ENCODE results near the gene OPCML.

The OPCML gene

GRCh38 chr11:132821014-132821413, 711.3 kb downstream of the OPCML start:
- H3K36me3 ChIP-seq = no peaks in the 10 kb centered on the region
- no peak overlapping the region for H3K27ac ChIP-seq
- no peaks in the 10 kb centered on the region for H3K9me3 ChIP-seq (ENCODE audit: severe bottlenecking)
- no peak for DNase-seq
- no peaks in the 10 kb centered on the region for H3K27me3 ChIP-seq (ENCODE audit: insufficient read depth, low read depth, severe bottlenecking)
- H3K4me3 ChIP-seq (ENCODE audit: low read depth, low read length) = no peak overlapping the region
- TF ChIP-seq, protein P1, sequence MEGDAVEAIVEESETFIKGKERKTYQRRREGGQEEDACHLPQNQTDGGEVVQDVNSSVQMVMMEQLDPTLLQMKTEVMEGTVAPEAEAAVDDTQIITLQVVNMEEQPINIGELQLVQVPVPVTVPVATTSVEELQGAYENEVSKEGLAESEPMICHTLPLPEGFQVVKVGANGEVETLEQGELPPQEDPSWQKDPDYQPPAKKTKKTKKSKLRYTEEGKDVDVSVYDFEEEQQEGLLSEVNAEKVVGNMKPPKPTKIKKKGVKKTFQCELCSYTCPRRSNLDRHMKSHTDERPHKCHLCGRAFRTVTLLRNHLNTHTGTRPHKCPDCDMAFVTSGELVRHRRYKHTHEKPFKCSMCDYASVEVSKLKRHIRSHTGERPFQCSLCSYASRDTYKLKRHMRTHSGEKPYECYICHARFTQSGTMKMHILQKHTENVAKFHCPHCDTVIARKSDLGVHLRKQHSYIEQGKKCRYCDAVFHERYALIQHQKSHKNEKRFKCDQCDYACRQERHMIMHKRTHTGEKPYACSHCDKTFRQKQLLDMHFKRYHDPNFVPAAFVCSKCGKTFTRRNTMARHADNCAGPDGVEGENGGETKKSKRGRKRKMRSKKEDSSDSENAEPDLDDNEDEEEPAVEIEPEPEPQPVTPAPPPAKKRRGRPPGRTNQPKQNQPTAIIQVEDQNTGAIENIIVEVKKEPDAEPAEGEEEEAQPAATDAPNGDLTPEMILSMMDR (IDR thresholded peaks at IDR 0.05; ENCODE audit: low read depth, low read length) = no peak

- Histone ChIP-seq H3K9me3 (ENCODE audit: severe bottlenecking) (no peaks in the 10 kb centered on the region), H3K36me3 (no peaks in the 10 kb centered on the region), H3K27me3 (ENCODE audit: insufficient read depth, low read depth, severe bottlenecking) (no peaks in the 10 kb centered on the region), H3K4me3 (ENCODE audit: low read depth, low read length) (no peak overlapping the region), H3K27ac (no peak overlapping the region)
- TF ChIP-seq, protein P1 (IDR thresholded peaks at IDR 0.05; ENCODE audit: low read depth, low read length) = no peak
- DNase-seq = no peak
Observed at GRCh38 chr11:132818951-132819350, 713.4 kb downstream of the OPCML start.

GRCh38 chr11:132817387-132817786, 714.9 kb downstream of the OPCML start:
- no peak overlapping the region for H3K4me3 ChIP-seq (ENCODE audit: low read depth, low read length)
- H3K27me3 ChIP-seq (ENCODE audit: insufficient read depth, low read depth, severe bottlenecking) = no peaks in the 10 kb centered on the region
- H3K36me3 ChIP-seq = no peaks in the 10 kb centered on the region
- no peak overlapping the region for H3K27ac ChIP-seq
- H3K9me3 ChIP-seq (ENCODE audit: severe bottlenecking) = no peaks in the 10 kb centered on the region
- TF ChIP-seq, protein P1 (IDR thresholded peaks at IDR 0.05; ENCODE audit: low read depth, low read length) = no peak
- DNase-seq = no peak

- H3K27me3 ChIP-seq (ENCODE audit: insufficient read depth, low read depth, severe bottlenecking) = no peaks in the 10 kb centered on the region
- TF ChIP-seq, protein P1 (IDR thresholded peaks at IDR 0.05; ENCODE audit: low read depth, low read length) = no peak
- H3K27ac ChIP-seq = no peak overlapping the region
- no peaks in the 10 kb centered on the region for H3K9me3 ChIP-seq (ENCODE audit: severe bottlenecking)
- H3K4me3 ChIP-seq (ENCODE audit: low read depth, low read length) = no peak overlapping the region
- no peaks in the 10 kb centered on the region for H3K36me3 ChIP-seq
- DNase-seq = no peak
Observed at GRCh38 chr11:132814410-132814809, 717.9 kb downstream of the OPCML start.

DNA sequence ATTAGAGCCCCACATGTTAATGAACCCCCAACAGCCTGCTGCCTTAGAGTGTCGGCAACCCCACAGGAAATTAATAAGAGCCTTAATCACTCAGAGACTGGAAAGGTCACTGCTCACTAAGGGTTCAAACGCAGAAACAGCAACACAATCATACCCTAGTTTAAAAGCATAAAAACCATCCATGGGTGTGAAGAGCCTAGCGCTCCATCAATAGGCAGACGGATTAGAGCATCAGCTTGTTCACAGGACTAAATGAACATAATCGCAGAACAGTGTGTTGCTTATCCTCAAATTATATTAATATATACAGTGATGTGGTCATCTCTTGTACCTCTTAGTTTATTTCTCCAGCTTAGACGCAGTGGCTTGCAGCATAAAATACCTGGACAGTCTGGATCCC, 720.7 kb downstream of the OPCML start:
- DNase-seq = no peak
- Histone ChIP-seq H3K27me3 (ENCODE audit: insufficient read depth, low read depth, severe bottlenecking) (no peaks in the 10 kb centered on the region), H3K27ac (no peak overlapping the region), H3K9me3 (ENCODE audit: severe bottlenecking) (no peaks in the 10 kb centered on the region), H3K36me3 (no peaks in the 10 kb centered on the region), H3K4me3 (ENCODE audit: low read depth, low read length) (no peak overlapping the region)
- TF ChIP-seq, protein P1 (IDR thresholded peaks at IDR 0.05; ENCODE audit: low read depth, low read length) = no peak

DNA sequence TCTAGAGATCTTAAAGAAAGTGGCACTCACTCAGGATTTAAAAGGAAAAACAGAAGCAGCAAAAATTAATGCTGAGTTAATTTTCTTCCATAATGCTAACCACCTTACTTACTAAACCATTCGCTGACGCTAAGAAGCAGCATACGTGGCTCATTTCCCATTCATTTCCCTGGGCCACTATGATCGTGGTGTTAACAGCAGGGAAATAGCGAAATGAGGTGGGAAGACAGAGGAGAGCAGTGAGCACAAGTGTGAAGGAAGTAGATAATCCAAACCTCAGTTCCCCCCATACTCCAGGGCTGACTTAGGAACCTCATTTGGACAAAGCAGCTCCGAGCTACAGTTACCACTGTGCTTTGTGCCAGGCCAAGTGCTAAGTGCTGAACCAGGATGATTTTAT, 723.2 kb downstream of the OPCML start:
- Histone ChIP-seq H3K9me3 (ENCODE audit: severe bottlenecking) (no peaks in the 10 kb centered on the region), H3K4me3 (ENCODE audit: low read depth, low read length) (no peak overlapping the region), H3K27me3 (ENCODE audit: insufficient read depth, low read depth, severe bottlenecking) (no peaks in the 10 kb centered on the region), H3K27ac (no peak overlapping the region), H3K36me3 (no peaks in the 10 kb centered on the region)
- TF ChIP-seq, protein P1 (IDR thresholded peaks at IDR 0.05; ENCODE audit: low read depth, low read length) = no peak
- DNase-seq = no peak

All from WERI-Rb-1 (cell line).